GM12874 (cell line): Measurements from ENCODE around the gene RAC2.

Source experiments
- CTCF ChIP-seq: IDR thresholded peaks from 2 replicates; pipeline ENCODE4 v1.5.1; 2011; ENCODE audit warnings: low read depth, mild to moderate bottlenecking, control low read depth, low read length, moderate library complexity; ENCODE audit not compliant: insufficient read depth

The RAC2 gene

DNA sequence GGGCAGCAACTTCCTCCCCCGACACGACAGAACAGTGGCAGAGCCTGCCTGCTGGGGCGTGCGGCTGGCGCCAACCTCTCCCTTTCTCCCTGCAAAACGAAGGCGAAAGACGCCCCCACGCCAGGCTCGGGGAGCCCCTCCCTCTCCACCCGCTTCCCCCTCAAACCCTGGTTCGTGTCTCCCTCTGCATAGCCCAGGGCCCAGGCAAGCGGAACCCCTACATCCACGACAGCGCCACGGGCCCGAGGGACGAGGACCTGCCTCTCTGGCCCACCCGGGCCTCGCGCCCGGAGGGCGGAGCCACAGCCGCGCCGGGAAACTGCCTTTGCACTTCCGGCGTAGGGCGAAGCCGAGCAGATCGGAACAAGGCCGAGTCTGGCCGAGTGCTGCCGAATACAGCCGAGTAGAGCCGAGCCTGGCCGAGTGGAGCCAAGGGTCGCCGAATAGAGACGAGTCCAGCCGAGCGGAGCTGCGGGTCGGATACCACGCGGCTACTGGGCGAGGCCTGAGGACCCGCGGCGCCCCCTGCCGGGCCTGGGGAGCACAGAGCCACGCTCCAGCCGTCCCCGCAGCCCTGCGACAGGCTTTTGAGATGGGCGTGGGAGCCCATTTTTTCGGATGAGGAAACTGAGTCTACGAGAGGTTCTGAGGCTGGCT lies 44.8 kb downstream of the RAC2 start:
- TF ChIP-seq CTCF, result peak; percentile 93

GRCh38 chr22:37198258-37199102 lies 45.6 kb downstream of the RAC2 start:
- TF ChIP-seq CTCF, result peak; percentile 92

GRCh38 chr22:37197451-37198257 lies 46.4 kb downstream of the RAC2 start:
- no peak for TF ChIP-seq CTCF

- TF ChIP-seq CTCF, result no peak
Observed at GRCh38 chr22:37196539-37197450, 47.3 kb downstream of the RAC2 start.

DNA sequence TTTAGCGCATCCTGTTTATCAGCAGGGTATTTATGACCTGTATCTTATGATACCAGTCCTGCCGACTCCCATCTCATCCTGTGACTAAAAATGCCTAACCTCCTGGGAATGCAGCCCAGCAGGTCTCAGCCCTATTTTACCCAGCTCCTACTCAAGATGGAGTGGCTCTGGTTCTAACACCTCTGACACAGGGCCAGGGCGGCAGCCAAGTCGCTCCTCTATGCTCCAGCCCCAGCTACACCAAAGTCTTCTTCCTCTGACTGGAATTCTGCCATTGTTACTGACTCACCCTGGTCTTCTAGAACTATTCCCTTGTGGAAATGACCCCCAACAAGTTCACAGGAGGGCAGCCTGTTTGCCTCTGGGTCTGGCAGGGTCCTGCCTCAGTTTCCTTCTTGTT lies 48.1 kb downstream of the RAC2 start:
- TF ChIP-seq CTCF, result no peak

GRCh38 chr22:37194750-37195149 lies 49.3 kb downstream of the RAC2 start:
- no peak for TF ChIP-seq CTCF
